ENCODE data around the gene TATDN2. TPM values are rescaled to one million over a fixed set of nuclear protein-coding genes. Genes with fewer than 3 reads are reported as not detected.

Gene TATDN2
- total and polyA plus RNA-seq, 9 of the 15 experiments (the other 6 are each of a cell fraction or from before 2014, with no cell fraction given): 5.2 to 44.7 (median 25.8) TPM

DNA sequence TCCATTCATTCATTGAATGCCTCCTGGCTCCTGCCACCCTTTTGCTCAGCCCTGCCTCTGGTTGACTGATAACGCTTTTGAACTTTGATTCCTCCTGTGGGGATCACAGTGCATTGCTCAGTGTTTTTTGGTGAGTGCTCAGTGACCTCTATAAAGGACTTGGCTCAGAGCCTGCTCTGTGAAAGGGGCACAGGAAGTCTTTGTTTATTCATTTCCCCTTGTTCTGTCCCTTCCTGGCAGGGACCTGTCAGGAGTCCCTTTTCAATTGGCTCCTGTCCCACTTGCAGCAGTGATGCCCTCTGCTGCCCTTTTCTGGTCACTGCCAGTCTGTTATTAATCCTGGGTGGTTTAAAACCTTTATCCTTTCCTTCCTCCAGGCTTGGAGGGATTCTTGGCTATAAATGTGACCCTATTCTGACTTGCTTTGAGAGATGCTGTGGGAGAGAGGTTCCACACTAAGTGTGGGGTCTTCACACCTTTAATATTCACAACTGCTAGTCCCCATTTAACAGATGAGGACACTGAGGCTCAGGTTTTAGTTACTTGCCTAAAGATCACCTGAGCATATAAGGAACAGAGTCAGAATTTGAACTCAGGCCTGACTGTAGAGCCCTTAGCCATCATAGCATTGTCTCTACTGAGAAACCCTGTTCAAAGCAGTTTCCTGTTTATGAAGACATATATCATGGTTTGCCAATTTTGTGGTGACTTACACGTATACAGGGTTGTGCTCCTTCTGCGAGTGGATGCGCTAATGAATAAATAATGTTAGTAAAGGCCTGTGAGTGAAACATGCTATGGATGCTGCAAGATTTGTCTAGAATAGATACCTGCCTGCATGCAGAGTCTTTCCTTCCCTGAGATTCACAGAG, 23.2 kb upstream of the TATDN2 start (continued):
- TF ChIP-seq BRF1 (IDR thresholded peaks at IDR 0.05; ENCODE audit: borderline replicate concordance, extremely low read depth, insufficient read length): no peak
- TF ChIP-seq ZNF140 (CRISPR knock-in tag; IDR thresholded peaks at IDR 0.05): no peak
- TF ChIP-seq, protein P1, sequence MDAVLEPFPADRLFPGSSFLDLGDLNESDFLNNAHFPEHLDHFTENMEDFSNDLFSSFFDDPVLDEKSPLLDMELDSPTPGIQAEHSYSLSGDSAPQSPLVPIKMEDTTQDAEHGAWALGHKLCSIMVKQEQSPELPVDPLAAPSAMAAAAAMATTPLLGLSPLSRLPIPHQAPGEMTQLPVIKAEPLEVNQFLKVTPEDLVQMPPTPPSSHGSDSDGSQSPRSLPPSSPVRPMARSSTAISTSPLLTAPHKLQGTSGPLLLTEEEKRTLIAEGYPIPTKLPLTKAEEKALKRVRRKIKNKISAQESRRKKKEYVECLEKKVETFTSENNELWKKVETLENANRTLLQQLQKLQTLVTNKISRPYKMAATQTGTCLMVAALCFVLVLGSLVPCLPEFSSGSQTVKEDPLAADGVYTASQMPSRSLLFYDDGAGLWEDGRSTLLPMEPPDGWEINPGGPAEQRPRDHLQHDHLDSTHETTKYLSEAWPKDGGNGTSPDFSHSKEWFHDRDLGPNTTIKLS (IDR thresholded peaks at IDR 0.05; ENCODE audit: borderline replicate concordance, low read depth): no peak
- no peak for TF ChIP-seq MCM7 (IDR thresholded peaks at IDR 0.05)
- TF ChIP-seq RNF2 (IDR thresholded peaks at IDR 0.05): no peak
- TF ChIP-seq, protein P2, sequence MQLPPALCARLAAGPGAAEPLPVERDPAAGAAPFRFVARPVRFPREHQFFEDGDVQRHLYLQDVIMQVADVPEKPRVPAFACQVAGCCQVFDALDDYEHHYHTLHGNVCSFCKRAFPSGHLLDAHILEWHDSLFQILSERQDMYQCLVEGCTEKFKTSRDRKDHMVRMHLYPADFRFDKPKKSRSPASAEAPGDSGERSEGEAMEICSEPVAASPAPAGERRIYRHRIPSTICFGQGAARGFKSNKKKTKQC (CRISPR knock-in tag; IDR thresholded peaks at IDR 0.05): no peak
- no peak for TF ChIP-seq ZNF699 (CRISPR knock-in tag; IDR thresholded peaks at IDR 0.05; ENCODE audit: insufficient replicate concordance)
- TF ChIP-seq, protein P3, sequence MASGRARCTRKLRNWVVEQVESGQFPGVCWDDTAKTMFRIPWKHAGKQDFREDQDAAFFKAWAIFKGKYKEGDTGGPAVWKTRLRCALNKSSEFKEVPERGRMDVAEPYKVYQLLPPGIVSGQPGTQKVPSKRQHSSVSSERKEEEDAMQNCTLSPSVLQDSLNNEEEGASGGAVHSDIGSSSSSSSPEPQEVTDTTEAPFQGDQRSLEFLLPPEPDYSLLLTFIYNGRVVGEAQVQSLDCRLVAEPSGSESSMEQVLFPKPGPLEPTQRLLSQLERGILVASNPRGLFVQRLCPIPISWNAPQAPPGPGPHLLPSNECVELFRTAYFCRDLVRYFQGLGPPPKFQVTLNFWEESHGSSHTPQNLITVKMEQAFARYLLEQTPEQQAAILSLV (tag; IDR thresholded peaks at IDR 0.05): no peak
- no peak for TF ChIP-seq CXXC5 (CRISPR knock-in tag; IDR thresholded peaks at IDR 0.05)
- TF ChIP-seq, protein P4, sequence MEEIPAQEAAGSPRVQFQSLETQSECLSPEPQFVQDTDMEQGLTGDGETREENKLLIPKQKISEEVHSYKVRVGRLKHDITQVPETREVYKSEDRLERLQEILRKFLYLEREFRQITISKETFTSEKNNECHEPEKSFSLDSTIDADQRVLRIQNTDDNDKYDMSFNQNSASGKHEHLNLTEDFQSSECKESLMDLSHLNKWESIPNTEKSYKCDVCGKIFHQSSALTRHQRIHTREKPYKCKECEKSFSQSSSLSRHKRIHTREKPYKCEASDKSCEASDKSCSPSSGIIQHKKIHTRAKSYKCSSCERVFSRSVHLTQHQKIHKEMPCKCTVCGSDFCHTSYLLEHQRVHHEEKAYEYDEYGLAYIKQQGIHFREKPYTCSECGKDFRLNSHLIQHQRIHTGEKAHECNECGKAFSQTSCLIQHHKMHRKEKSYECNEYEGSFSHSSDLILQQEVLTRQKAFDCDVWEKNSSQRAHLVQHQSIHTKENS (CRISPR knock-in tag; IDR thresholded peaks at IDR 0.05): no peak
- TF ChIP-seq RBM39 (optimal IDR thresholded peaks at IDR 0.05; ENCODE audit: low read depth, low read length): no peak
- TF ChIP-seq TAF7 (tag; IDR thresholded peaks at IDR 0.05): no peak
- TF ChIP-seq KAT7 (CRISPR knock-in tag; IDR thresholded peaks at IDR 0.05; ENCODE audit: borderline replicate concordance): no peak
- no peak for TF ChIP-seq KLF16 (IDR thresholded peaks at IDR 0.05)
- TF ChIP-seq PHF21A (IDR thresholded peaks at IDR 0.05; ENCODE audit: borderline replicate concordance, low read depth): no peak
- TF ChIP-seq KLF1 (tag; IDR thresholded peaks at IDR 0.05): no peak
- TF ChIP-seq TRIM24 (IDR thresholded peaks at IDR 0.05): no peak
- no peak for TF ChIP-seq ZBTB1 (CRISPR knock-in tag; IDR thresholded peaks at IDR 0.05; ENCODE audit: borderline replicate concordance, low read depth)
- no peak for TF ChIP-seq NFATC3 (IDR thresholded peaks at IDR 0.05)
- no peak for TF ChIP-seq SP2 (IDR thresholded peaks at IDR 0.05; ENCODE audit: extremely low read depth, low read depth, low read length, poor library complexity, severe bottlenecking)
- TF ChIP-seq CBFA2T2 (conservative IDR thresholded peaks at IDR 0.05): no peak
- TF ChIP-seq ATF1 (CRISPR knock-in tag; IDR thresholded peaks at IDR 0.05): no peak
- TF ChIP-seq ATF1 (tag; IDR thresholded peaks at IDR 0.05): no peak
- TF ChIP-seq ARID2 (IDR thresholded peaks at IDR 0.05): peak; percentile 46; the same call in 1 of the 2 replicates
- no peak for TF ChIP-seq DDX20 (tag; IDR thresholded peaks at IDR 0.05; ENCODE audit: low read depth)
- TF ChIP-seq CTBP1 (IDR thresholded peaks at IDR 0.05; ENCODE audit: borderline replicate concordance): 0 out of 2 replicates have a peak, but pooled peaks have one; percentile 53
- TF ChIP-seq FIP1L1 (IDR thresholded peaks at IDR 0.05; ENCODE audit: low read depth, low read length, poor library complexity, severe bottlenecking): no peak

Data from K562 (cell line).